Renal pelvis (tissue), 4 donors: ENCODE results near the gene ANO9. TPM values are rescaled to one million over a fixed set of nuclear protein-coding genes. Genes with fewer than 3 reads are reported as not detected.
A peak's percentile ranks its signal among the peaks of the same experiment; 100 is the strongest.
"Not testable (repeated sequence)": the region's sequence is repeated elsewhere in the genome, so short reads cannot be mapped to it uniquely, and the experiment has no call there.

ENCODE experiments used
- DNase-seq: peaks from one replicate; pipeline ENCODE4 v3.0.0-alpha.2; 2013
- polyA plus RNA-seq, 3 donors: library from polyadenylated mRNA; unstranded; fragments of 120-200 nt; gene quantifications; one replicate each; pipeline ENCODE4 v1.2.1, GENCODE V29; 2013; ENCODE audit not compliant: insufficient read length in 3 of 3

Gene ANO9
- polyA plus RNA-seq, 3 donors = 11.2 to 17.4 (median 14.2) TPM

- no peak for DNase-seq
Measured at GRCh38 chr11:416051-416756, 25.6 kb downstream of the ANO9 start.

GRCh38 chr11:415640-416041, 26.2 kb downstream of the ANO9 start:
- no peak for DNase-seq

GRCh38 chr11:414318-414857, 27.4 kb downstream of the ANO9 start:
- no peak for DNase-seq

- DNase-seq = no peak
Measured at GRCh38 chr11:413120-414081, 28.4 kb downstream of the ANO9 start.

GRCh38 chr11:412641-413119, 29.1 kb downstream of the ANO9 start:
- no peak for DNase-seq

GRCh38 chr11:411520-411919, 30.3 kb downstream of the ANO9 start:
- DNase-seq = not testable (repeated sequence)

- DNase-seq = not testable (repeated sequence)
Measured at GRCh38 chr11:410711-411110, 31.1 kb downstream of the ANO9 start.

GRCh38 chr11:409600-410483, 32.0 kb downstream of the ANO9 start:
- no peak for DNase-seq

GRCh38 chr11:409008-409599, 32.7 kb downstream of the ANO9 start:
- DNase-seq = no peak

GRCh38 chr11:408154-409007, 33.4 kb downstream of the ANO9 start:
- DNase-seq = no peak

- no peak for DNase-seq
Measured at GRCh38 chr11:407651-408123, 34.1 kb downstream of the ANO9 start.

GRCh38 chr11:406796-407650, 34.8 kb downstream of the ANO9 start:
- DNase-seq = peak; percentile 53

- DNase-seq = no peak
Measured at GRCh38 chr11:405954-406795, 35.6 kb downstream of the ANO9 start.

GRCh38 chr11:405323-405953, 36.4 kb downstream of the ANO9 start:
- no peak for DNase-seq

- no peak for DNase-seq
Measured at GRCh38 chr11:404551-405264, 37.1 kb downstream of the ANO9 start.

GRCh38 chr11:403761-404431, 37.9 kb downstream of the ANO9 start:
- no peak for DNase-seq
